Stimulated activated CD8-positive, alpha-beta memory T cell treated with anti-CD3 and anti-CD28 coated beads, Interleukin-2, amount 100 ng/mL, for 48 hours (primary cell): Measurements from ENCODE around the gene RHEB.
A peak's percentile ranks its signal among the peaks of the same experiment; 100 is the strongest.

ENCODE experiments used
- DNase-seq, 2 donors: peaks; one replicate each; pipeline ENCODE4 v3.0.0-alpha.2; 2020; ENCODE audit warnings: low read depth in 2 of 2

RHEB gene

DNA sequence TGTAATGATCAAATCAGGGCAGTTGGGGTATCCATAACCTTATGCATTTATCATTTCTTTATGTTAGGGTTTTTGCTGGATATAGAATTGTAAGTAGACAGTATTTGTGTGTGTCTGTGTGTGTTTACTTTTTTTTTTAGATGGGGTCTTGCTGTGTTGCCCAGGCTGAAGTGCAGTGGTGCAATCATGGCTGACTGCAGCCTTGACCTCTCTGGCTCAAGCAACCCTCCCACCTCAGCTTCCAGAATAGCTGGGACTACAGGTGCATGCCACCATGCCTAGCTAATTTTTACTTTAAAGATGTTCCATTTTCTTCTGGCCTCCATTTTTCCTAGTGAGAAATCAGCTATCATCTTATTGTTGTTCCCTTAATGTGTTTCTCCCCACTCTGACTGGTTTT, 10.1 kb upstream of the RHEB start:
- no peak for DNase-seq

DNA sequence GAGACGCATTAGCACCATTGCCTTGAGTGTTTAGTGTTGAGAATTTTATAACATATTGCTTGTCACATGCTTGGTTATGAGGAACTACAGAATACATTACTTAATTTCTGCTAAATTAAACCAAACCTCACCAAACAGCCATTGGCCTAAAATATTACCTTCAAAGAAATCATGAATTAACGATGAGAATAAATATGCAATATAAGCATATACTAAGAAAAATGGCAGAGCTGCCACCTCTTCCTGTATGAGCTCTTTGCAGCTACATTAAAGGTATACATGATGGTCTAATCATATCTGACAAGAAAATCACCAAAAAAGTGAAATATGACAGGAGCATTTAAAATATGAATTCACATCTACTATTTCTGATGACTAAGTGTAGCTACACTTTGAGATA, 5.2 kb upstream of the RHEB start:
- DNase-seq, result no peak

DNA sequence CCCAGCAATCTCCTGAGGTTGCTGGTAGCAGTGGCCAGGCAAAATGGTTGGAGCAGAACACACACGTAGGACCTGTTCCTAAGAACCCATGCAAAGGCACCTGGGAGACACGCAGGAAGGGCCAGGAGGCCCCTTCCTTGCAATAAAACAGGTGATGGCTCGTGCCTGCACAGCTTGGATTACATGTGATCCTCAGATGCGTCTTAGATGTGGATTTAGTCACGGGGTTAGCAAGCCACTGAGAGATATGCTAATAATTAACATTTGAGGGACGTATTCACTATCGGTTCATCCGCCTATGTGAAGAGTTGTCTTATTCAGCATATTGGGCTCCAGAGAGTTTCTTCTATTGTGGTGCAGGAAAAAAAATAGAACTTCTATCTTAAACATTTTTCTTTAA, 4.6 kb upstream of the RHEB start:
- no peak for DNase-seq

DNA sequence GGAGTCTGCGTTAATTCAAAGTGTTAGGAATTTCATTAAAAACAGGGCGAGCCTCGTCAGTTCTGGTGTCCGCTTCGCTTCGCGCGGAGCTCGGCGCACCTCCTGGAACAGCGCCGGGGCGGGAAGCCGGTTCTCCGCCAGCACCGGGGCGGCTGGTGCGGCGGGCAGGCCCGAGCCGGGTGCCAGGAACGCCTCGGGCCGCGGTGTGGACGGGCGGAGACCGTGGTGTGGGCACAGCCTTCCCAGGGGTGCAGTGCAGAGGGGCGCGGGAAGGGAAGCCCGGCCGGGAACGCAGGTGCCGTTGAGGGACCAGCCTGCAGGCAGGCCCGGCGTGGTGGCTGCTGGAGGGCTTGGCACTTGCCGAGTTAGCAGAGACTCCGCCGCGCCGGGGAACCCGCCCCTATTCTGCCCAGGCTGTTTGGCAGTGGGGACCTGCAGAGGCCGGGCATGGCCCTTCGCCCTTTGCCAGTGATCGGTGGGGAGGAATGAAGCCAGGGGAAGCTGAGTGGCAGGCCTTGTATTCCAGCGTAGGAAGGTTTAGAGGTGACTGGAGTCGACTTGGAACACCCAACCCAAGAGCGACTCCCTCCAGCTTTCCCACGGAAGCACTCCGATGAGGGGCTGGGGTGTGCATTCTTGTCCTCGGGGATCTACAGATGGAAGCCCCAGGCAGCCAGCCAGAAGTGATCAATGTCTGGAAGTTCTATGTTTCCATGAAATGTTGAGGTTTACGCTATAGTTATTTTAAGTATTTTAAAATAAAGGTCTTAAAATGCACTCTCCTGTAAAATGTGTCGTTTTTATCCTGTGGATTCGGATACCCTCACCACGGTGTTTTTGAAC, 945 bp upstream of the RHEB start:
- peak; percentile 18 to 29 for DNase-seq

DNA sequence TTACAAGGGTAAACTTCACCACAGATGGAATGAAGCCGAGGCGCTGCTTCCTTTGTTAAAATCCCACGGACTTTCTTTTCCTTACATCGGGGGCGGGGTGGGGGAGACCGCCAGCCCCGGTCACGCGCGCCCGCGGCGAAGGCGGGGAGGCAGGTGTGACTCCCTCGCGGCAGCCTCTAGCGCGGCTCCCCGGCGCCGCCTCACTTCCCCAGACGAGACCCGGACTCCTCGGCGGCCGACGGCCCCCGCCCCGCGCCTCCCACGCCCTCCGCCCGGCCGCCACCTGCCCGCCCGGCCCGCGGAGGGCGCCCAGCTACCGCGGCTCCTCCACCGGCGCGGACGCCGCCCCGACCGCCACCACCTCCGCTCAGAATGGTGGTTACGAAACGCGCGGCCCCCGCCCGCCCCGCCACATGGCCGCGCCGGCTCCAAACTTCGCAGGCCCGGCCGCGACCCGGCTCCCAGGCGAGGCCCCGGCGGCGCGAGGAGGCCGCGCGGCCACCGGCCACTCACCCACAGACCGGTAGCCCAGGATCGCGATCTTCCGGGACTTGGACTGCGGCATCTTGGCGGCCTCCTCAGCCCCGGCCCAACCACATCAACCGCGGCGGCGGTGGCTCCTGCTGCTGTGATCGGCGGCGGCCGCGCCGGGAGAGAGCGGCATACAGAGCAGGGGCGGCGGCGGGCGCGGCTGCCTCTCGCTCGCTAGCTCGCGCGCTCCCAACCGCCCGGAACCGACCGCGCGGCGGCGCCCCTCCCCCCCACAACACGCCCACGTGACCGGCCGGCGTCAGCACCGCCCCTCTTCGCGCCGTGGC, 539 bp downstream of the RHEB start:
- peak; percentile 33 to 58 for DNase-seq

DNA sequence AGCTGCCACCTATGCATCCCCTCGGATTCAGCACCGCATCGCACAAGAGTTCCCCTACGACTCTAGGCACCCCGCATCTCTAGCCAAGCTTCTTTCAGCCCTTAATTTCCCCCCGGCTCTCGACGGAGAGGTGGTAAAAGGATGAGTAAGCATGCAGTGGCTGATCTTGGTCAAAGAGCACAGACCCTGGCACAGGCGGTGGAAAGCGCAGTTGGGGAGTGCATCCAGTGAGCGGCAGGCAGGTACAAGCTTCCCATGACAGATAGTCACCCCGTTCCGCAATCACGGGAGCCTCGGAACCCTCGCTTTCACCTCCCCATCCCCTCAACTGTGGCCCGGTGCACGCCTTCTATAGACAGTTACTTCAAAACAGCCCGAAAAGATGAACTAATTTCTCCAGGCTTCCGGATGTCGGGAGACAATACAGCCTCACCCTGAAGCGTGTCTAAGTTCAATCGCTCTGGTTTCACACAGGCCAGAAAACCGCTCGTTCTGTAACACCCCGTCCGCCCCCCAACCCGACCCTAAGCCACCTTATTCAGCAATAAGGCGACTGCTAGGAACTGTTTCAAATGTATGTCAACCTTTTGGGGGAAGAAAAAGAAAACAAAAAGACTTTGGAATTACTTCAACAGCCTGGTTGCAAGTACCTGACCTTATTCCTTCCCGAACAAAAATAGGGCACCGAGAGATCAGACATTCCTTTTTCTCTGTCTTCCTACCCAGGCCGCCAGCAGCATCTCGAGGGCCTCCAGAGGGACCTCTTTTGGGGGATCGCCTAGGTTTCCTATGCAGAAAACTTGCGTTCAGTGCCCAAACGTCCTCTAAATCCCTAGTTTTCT, 1.4 kb downstream of the RHEB start:
- DNase-seq, result peak; percentile 34 to 42

DNA sequence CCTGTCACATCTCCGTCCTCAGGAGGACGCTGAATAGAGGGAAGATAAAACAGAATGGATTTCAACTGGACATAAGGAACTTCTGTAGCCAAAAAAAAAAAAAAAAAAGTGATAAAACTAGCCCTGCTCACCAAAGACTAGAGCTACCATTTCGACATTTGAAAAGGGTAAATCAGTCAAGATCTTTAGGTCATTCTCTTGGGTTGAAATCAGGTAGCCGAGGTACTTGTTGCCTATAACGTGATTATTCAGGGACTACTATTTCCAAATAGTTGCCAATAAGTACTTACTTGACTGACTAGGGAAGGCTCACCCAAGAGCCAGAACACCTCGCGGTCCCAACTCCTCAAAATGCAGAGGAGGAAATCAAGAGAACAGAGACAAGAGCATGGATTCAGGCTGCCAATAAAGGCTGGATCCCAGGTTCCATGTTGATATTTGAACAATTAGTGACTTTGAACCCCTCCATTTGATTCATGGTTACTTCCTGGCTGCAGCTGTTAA, 2.0 kb downstream of the RHEB start:
- DNase-seq, result no peak

DNA sequence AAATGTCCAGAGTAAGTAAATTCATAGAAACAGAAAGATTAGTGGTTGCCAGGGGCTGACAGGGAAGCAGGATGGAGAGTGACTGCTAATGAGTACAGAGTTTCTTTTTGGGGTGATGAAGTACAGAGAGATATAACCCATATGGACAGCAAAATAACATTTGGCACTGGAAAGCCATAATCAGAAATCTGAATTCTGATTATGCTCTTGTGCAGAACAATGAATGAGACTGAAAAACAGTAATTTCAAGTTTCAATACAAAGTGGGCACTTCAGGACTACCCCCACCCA, 4.5 kb downstream of the RHEB start:
- no peak for DNase-seq

DNA sequence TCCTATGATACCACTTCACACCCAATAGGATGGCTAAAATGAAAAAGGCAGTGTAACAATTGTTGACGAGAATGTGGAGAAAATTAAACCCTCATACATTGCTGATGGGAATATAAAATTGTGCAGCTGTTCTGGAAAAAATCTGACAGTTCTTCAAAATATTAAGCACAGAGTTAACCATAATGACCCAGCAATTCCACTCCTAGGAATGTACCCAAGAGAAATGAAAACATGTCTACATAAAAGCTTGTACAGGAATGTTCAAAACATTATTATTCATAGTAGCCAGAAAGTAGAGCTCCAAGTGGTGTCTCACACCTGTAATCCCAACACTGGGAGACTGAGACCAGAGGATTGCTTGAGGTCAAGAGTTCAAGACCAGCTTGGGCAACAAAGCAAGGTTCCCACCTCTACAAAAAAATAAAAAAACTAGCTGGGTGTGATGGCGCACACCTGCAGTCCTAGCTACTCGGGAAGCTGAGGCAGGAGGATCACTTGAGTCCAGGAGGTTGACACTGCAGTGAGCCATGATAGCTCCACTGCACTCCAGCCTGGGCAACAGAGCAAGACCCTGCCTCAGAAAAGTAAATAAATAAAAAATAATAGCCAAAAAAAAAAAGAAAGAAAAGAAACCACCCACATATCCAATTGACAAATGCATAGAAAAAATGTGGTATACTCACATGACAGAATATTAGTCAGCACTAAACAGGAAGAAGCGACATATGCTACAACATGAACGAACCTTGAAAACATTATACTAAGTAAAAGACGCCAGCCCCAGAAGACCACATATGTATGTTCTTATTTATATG, 5.0 kb downstream of the RHEB start:
- no peak for DNase-seq

DNA sequence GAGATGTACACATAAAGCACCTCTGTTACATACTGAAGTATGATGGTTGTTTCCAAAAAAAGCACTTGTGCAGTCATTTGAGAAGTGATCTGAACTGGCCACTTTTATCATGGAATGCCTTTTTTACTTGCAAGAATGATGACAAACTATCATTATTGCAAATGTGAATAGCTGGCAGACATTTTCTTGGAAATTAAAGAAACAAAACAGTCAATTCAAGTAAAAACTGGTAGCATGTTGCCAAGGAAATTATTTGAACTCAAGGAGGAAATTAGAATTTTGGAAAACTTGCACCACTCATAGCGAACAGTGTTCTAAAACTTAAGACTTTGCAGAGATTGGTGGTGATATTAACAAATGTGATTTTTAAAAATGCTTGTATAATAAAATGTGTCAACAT, 6.6 kb downstream of the RHEB start:
- no peak for DNase-seq

DNA sequence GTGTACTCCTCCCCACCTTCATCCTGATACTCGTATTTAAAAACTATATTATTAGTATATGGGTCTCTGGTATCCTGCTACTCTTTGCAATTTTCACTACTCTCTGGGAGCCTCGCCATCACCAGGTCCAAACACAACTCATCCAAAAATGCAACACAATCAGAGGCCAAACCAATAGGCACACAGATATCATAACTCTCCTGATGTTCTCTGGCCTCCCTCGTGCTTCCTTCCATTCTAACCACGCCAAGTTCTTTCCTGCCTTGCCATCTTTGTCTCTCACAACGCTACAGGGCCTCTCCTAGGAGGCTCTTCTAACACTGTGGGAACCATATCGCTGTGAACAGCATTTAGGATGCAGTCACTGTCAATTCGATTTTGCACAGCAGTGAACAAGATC, 7.3 kb downstream of the RHEB start:
- DNase-seq, result no peak

DNA sequence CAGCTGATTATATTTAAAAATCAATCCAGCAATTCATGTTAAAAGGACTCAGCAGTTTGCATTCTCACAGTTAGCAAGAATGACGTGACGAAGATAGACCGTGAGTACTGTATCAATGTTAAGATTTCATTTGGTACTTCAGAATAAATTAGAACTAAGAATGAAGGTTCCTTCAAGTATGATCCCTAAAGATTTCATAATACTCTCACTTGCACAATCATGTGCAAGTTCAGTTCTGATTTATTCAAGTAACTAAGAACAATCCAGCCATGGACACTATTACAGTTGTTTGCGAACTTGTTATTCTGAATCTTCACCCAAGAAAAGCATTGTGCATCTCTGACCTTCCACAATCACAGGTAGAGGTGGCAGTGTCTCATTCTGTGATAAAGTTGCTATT, 7.7 kb downstream of the RHEB start:
- no peak for DNase-seq

DNA sequence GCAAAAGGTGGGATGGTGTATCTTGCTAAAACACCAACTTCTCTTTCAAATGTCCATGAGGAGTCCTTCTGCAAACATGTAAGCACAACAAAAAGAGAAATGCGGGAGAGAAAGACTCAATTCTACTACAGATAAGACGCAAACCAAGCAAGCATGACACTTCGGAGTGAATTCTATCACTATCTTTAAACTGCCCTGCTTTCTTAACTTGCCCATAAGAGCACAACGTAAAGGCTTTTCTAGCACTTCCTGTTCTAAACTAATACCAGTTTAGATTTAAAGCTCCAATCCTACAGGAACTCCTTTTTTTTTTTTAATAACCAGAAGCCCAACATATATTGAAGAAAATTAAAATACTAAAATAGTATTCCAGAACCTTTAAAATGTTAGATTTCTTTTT, 8.4 kb downstream of the RHEB start:
- DNase-seq, result no peak

DNA sequence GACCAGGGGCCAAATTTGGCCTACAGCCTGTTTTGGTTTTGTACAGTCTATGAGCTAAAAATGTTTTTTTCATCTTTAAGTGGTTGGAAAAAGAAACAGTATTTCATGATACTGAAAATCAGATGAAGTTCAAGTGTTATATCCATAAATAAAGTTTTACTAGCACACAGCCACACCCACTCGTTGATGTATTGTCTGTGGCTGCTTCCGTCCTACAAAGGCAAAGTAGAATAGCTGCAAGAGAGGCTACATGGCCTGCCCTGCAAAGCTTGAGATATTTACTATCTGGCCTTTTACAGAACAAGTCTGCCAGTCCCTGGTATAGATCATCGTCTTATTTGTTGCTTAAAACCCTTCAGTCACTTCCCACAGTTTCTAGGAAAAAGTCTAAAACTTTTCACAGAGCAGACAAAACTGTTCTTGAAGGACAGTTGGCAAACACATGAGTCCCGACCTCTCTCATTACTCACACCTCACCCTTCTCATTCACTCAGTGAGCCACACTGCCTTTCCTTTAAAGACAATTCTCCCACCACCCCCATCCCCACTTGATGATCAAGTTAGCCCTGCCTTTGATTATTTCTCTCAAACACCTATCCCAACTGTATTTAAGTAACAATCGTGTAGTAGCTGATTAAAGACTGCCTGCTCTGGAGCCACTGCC, 9.9 kb downstream of the RHEB start:
- DNase-seq, result no peak

DNA sequence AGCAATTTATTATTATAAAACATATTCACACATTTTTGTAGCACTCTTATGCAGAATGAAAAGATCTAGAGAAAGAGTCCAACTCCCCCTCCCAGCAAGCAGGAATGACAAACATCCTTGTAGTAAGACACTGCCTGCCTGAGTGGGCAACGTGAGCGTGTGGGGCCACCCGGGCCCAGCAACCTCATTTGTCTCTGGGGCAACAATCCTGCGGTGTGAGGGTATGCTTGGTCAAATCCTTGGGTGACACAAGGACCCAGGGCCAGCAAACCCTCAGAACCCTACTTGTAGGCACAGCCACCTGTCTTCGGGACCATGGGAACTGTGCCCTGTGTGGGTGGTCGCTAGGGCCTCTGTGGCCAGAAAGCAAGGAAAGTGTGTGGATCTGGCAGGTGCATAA, 10.7 kb downstream of the RHEB start:
- DNase-seq, result no peak

DNA sequence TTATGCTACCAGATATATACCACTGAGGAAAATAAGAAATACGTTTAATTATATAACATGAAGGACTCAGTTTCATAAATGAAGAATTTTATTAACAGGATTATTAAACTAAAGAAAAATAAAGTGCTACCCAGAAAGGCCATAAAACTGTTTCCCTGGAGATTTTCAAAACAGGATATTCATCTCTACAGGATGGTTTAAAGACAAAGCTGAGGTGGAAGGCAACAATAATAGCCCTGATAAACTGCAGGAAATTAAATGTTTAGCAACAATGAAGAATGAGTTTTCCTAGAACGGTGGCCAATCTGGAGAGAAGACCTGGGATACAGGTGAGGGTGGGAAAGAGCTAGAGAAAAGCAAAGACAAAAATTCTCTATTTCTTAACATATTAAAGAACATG, 11.9 kb downstream of the RHEB start:
- DNase-seq, result no peak

DNA sequence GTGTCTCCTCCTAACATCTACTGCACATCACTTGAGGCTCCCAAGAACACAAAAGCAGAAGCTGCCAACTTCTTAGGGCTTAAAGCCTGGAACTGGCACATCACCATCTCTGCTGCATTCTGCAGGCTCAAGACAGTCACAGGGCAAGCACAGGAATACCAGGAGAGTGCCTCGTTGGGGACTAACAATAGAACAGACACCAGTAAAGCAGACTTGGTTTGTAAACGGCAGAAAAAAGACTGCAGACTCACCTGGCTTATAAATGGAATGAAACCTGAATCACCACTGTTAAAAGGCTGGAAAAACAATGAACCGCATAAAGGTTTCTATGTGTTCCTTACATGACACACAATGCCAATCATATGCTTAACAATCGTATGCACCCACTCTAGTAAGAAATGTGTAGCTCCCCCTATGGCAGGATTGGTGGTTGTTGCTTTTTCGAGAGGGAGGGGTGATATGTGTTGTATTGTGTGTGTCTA, 12.8 kb downstream of the RHEB start:
- no peak for DNase-seq

DNA sequence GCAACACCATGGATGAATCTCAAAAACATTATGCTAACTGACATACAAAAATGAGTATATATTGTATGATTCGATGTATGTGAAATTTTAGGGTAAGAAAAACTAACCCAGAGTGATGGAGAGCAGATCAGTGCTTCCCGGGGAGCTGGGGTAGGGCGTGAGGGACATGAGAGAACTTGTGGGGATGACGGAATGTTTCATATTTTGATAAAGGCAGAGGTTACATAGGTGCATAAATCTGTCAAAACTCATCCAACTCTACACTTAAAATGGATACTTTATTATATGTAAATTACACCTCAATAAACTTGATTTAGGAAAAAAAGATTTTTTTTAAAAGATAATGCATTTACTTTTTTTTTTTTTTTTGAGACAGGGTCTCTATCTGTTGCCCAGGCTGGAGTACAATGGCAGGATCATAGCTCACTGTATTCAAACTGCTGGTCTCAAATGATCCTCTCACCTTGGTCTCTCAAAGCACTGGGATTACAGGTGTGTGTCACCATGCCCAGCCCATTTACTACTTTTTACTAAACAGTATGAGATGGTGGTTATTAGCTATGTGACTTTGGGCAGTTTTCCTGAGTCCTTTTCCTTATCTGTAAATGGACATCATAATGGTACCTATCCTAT, 13.7 kb downstream of the RHEB start:
- DNase-seq, result no peak

DNA sequence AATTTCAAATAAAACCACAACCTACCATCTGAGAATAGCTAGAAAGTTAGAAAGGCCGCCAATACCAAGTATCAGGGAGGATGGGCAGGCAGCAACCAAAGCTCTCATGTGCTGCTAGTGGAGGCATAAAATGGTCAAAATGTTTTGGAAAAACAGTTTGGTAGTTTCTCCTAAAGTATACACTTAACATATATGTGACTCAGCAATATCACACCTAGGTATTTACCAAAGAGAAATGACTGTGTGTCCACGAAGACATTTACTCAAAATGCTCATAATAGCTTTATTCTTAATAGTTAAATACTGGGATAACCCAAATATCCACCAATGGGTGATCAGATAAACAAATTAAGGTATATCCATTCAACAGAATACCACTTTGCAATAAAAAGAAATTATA, 14.3 kb downstream of the RHEB start:
- no peak for DNase-seq

DNA sequence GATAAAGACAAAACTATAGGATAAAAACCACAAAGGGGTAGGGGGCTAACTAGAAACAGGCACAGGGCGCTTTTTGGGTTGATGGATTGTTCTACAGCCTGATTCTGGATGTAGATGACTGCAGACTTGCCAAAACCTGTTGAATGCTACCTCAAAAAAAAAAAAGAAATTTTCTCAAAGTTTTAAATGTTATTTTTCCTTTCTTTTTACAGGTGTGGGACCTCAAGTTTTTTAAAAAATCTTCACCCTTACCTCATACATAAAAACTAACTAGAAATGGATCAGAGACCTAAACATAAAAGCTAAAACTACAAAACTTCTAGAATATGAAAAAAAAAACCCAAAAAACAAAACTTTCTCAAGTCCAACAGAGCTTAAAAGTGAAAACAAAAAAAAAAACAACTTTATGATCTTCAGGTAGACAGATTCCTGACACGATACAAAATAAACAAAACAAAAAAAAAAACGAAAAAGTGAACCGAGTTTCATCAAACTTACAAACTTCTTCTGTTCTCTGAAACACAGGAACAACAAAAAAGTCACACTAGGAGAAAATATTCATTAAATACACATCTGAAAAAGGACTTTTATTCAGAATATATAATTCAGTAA, 14.9 kb downstream of the RHEB start:
- DNase-seq, result no peak
